HG02763 (cell line): Measurements from ENCODE around the gene NFKBIL1.
A peak's percentile ranks its signal among the peaks of the same experiment; 100 is the strongest.
"Not testable (repeated sequence)": the region's sequence is repeated elsewhere in the genome, so short reads cannot be mapped to it uniquely, and the experiment has no call there.

ENCODE experiments used
- ATAC-seq: cut with Tn5 transposase; IDR thresholded peaks from one replicate; pipeline ENCODE4 v1.9.1; 2021; ENCODE audit warnings: mild to moderate bottlenecking, moderate library complexity; ENCODE audit not compliant: unreplicated experiment

The NFKBIL1 gene

DNA sequence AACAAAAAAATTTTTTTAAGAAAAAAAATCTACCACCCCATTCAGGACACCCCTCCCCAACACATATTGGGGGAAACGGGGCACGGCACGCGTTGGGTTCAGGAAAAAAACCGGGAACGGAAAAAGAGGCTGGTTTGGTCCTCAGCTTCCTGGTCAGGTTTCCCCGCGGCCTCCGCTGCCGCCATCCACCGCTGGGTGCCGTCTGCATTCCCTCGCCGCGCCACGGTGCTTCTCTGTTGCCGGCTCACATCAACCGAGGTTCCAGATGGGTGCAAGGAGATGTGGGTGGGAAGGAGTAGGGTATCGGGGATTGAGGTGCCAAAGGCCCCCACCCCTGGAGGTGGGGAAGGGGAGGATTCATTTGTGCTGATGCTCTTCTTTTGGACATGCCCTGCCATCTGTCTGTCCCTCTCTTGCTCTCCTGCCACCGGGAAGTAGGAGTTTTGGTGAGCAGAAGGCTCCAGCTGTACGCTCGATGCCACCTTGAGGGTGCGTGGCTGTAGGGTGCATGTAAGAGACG lies 12.8 kb upstream of the NFKBIL1 start:
- no peak for ATAC-seq

DNA sequence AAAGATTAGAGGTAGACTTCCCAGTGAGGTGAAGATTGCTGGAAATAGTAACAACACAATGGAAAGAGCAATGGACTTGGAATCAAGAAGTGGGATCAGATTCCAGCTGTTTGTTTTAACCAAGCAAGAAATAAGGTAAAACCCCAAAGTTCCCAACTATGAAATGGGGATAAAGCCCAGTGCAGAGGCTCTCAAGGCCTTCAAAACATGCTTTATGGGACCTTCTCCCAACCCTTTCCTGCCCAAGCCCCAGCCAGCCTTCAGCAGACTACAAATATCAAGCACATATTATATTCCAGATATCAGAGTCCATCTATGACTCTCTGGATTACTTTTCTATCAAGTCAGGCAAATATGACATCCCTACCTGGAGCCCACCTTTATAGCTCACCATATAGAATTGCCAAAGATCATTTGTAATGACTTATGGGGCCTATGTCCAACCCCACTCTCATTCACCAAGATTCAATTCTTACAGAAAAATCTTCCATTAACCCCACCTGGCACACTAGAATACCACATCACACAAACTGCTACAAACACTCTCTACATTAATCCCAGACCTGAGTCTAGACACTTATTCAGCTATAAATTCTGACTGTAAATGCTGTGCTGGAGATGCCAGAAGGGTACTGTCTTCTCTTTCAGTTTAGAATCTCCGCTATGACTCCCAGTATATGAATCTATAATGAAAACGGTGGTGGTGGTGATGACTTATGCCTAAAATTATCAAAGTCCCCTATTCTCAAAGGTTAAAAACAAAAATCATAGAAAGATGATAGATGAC lies 11.7 kb upstream of the NFKBIL1 start:
- no peak for ATAC-seq

GRCh38 chr6:31538805-31539400 lies 8.5 kb upstream of the NFKBIL1 start:
- no peak for ATAC-seq

- no peak for ATAC-seq
Measured at GRCh38 chr6:31540640-31541039, 6.8 kb upstream of the NFKBIL1 start.

DNA sequence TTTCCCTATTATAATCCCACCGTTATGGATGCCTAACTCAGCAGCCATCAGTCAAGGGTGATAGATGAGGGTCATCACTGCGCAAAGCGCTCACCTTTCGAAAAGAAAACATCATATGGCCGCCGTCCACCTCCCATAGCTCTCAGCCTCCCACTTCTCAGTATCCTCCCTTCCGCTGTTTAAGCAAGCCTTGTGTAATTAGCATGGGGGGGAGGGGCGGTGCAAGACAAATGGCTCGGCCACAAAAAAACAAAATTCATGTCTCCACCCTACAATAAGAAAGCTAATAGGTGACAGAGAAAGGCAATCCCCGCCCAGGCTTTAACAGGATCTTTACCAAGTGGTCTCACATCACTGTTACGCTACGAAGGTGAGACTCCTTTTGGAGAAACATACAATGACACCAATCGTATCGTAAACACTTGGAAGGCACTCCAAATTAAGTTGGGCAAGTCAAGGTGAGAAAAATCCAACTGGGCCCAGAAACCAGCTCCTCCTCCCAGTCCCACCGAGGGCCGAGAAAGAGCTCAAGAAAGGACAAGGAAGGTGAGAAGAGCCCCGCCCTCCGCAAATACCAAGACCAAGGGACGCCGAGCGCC lies 6.2 kb upstream of the NFKBIL1 start:
- ATAC-seq, result no peak

- ATAC-seq, result peak; percentile 67
Measured at GRCh38 chr6:31541658-31542521, 5.5 kb upstream of the NFKBIL1 start, which contains the start of gene DDX39B. Gene DDX39B (minus strand): TSS chr6:31542003. CDS start chr6:31540532, 1,471 bp downstream.

DNA sequence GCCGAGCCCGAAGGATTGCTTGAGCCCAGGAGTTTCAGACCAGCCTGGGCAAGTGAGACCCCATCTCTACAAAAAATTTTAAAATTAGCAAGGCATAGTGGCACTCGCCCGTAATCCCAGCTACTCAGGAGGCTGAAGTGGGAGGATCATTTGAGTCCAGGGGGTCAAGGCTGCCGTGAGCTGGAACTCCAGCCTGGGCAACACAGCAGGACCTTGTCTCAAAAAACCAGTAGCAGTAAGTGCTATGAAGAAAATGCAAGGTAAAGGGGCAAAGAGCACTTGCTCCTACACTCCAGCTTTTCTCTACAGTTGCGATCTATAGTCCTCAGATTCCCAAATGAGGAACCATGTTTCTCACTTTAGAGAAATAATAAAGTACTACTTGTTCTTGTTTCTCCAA lies 3.8 kb upstream of the NFKBIL1 start:
- ATAC-seq, result no peak

- no peak for ATAC-seq
Measured at GRCh38 chr6:31544676-31545075, 2.7 kb upstream of the NFKBIL1 start.

DNA sequence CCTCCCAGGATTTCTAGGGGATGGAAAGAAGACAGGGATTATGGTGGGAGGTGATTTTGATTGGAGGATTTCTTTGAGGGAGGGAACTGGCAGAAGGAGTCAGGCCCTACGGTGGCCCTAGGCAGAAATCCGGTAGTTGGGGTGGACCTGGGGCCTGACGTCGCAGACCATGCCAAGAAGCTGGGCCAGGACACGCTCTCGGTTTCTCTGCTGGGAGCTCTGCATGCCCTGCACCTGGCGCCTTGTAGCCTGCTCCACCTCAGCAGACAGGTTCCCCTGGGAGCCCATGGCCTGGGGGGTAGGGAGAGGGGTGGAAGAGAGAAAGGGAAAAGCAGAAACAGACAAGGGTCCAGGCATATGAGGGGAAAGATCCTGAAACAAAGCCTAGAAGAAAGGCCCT lies 2.1 kb upstream of the NFKBIL1 start:
- ATAC-seq, result no peak

GRCh38 chr6:31546339-31546957 lies 960 bp upstream of the NFKBIL1 start, which contains the start of gene ATP6V1G2:
Gene ATP6V1G2 (minus strand): TSS chr6:31546608. CDS start chr6:31546559, 49 bp downstream.
- peak; percentile 41 for ATAC-seq

GRCh38 chr6:31547727-31548543 lies 527 bp downstream of the NFKBIL1 start:
- no peak for ATAC-seq

GRCh38 chr6:31548544-31548873 lies 1.1 kb downstream of the NFKBIL1 start:
- no peak for ATAC-seq

GRCh38 chr6:31551371-31551770 lies 4.0 kb downstream of the NFKBIL1 start:
- ATAC-seq, result not testable (repeated sequence)

- ATAC-seq, result no peak
Measured at GRCh38 chr6:31556307-31556706, 8.9 kb downstream of the NFKBIL1 start.

DNA sequence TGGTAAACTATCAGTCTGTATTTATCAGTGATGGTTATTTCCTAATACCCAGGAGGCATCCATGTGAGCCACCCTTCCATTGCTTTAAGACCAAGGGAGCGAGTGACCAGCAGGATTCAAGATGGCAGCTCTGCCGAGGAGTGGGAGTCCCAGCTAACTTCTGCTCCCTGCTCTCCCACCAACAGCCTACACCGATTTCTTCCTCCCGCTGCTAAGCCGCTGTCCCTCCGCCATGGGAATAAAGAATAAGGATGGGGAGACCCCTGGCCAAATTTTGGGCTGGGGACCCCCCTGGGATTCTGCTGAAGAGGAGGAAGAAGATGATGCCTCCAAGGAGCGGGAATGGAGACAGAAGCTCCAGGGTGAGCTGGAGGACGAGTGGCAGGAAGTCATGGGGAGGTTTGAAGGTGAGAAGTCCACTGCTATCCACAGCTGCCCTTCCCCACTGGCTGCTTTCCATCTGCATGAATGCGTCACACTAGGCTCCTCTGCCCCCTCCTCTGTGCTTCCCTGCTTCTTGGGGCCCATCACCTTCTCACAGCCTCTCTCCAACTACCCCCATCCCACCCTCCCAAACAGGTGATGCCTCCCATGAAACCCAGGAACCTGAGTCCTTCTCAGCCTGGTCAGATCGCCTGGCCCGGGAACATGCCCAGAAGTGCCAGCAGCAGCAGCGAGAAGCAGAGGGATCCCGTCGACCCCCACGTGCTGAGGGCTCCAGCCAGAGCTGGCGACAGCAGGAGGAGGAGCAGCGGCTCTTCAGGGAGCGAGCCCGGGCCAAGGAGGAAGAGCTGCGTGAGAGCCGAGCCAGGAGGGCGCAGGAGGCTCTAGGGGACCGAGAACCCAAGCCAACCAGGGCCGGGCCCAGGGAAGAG lies 10.3 kb downstream of the NFKBIL1 start:
- ATAC-seq, result no peak

DNA sequence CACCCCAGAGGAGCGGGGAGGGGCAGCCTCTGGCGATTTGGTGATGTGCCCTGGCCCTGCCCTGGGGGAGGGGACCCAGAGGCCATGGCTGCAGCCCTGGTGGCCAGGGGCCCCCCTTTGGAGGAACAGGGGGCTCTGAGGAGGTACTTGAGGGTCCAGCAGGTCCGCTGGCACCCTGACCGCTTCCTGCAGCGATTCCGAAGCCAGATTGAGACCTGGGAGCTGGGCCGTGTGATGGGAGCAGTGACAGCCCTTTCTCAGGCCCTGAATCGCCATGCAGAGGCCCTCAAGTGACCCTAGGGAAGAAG lies 10.9 kb downstream of the NFKBIL1 start:
- ATAC-seq, result no peak

GRCh38 chr6:31558631-31559500 lies 11.5 kb downstream of the NFKBIL1 start:
- ATAC-seq, result no peak

DNA sequence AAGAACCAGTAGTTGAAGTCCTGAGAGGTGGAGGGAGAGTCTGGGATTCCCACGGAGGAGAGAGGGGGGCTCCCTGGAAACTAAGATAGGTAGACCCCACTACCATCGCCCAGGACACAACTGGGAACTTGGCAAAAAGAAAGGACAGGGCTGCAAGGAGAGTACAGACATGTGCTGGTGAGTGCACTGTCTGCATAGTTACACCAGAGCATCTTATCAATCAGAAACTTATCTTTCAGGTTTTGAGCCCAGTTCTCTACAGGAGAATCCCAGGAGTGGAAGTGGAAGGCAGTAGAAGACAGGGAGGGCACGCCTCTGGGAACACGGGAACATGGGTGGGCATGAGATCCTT lies 12.2 kb downstream of the NFKBIL1 start:
- ATAC-seq, result no peak
